NT2/D1 (cell line): ENCODE results near the gene PRPF40A.

Source experiments
- DNase-seq: peaks from one replicate; pipeline ENCODE4 v3.0.0-alpha.2; 2011; ENCODE audit warnings: low read depth, low spot score
- H3K27me3 ChIP-seq: 2 replicates; pipeline ENCODE4 v1.6.0; 2011; ENCODE audit warnings: mild to moderate bottlenecking; ENCODE audit not compliant: insufficient read length, insufficient read depth
- H3K36me3 ChIP-seq: 2 replicates; pipeline ENCODE4 v1.6.1; 2011; ENCODE audit warnings: mild to moderate bottlenecking, low read length, mixed read lengths; ENCODE audit not compliant: insufficient read depth, insufficient read length
- H3K4me1 ChIP-seq: 2 replicates; pipeline ENCODE4 v1.5.1; 2011; ENCODE audit not compliant: insufficient read depth, insufficient read length
- H3K4me3 ChIP-seq: 2 replicates; pipeline ENCODE4 v1.5.1; 2011; ENCODE audit warnings: low read depth; ENCODE audit not compliant: insufficient read length
- H3K9ac ChIP-seq: 2 replicates; pipeline ENCODE4 v1.6.0; 2011; ENCODE audit warnings: low read depth; ENCODE audit not compliant: insufficient read length
- H3K9me3 ChIP-seq: 2 replicates; pipeline ENCODE4 v1.5.1; 2011; ENCODE audit warnings: mild to moderate bottlenecking, low read length; ENCODE audit not compliant: insufficient read depth
- SUZ12 ChIP-seq: IDR thresholded peaks from 2 replicates; pipeline ENCODE4 v1.6.1; 2011; ENCODE audit not compliant: insufficient read length, insufficient read depth; ENCODE audit errors: extremely low read depth
- YY1 ChIP-seq: IDR thresholded peaks from 2 replicates; pipeline ENCODE4 v1.6.1; 2011; ENCODE audit not compliant: insufficient read length, insufficient read depth
- ZNF274 ChIP-seq: IDR thresholded peaks from 2 replicates; pipeline ENCODE4 v1.6.1; 2011; ENCODE audit warnings: mild to moderate bottlenecking, low read depth, low read length

The PRPF40A gene

DNA sequence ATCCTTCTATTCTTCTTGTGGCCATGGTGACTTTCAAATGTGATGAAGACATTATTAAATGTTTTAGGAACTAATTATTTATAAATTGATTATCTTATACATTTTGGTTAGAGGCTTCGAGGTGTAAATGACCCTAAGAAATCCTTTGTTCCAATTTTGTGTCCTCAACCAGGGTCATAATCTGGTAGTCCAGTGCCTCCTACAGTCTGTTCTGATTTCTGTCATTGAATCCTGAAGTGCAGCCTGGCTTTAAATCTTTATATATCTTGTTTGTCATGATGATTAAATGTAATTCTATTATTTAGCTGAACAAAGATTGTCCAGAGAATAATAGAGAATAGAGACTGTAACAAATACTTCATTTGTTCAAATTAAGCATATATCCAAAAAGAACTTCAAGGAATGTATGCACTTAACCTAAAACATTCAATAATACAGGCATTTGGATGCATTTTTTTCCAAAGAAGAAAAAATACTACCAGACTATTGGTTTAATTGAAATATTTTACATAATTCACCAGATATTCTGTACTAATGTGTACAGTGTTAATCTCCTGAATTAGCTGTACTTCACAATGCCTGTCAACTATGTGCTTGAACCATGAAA lies 89.8 kb downstream of the PRPF40A start:
- TF ChIP-seq YY1 (no peak), ZNF274 (no peak)
- Histone ChIP-seq H3K9me3 (no peaks in the 10 kb centered on the region), H3K4me3 (no peak overlapping the region), H3K9ac (no peak overlapping the region), H3K4me1 (no peaks in the 10 kb centered on the region), H3K27me3 (no peaks in the 10 kb centered on the region), H3K36me3 (peaks cover 35% of the 10 kb centered on the region)
- DNase-seq = no peak

DNA sequence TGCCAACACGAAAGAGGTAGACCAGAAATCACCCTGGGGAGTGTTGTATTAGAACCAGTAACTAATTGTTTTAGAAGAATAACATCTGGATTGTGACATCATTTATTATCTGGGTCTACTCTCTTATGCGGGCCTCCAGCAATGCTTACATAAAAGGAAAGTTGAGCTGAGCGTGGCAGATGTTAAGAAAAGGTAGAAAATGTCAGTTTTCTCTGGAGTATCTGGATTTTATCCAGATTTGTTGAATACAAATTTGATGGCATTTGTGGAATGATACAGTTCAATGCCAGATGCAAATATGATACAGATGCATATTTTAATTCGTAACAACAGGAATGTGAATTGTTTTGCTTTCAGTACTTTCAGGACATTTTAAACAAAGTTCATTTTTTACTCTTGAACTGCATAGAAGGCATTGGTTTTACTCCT lies 90.3 kb downstream of the PRPF40A start:
- TF ChIP-seq YY1 (no peak), SUZ12 (no peak), ZNF274 (no peak)
- Histone ChIP-seq H3K4me1 (no peaks in the 10 kb centered on the region), H3K36me3 (peaks cover 37% of the 10 kb centered on the region), H3K27me3 (no peaks in the 10 kb centered on the region), H3K9me3 (no peaks in the 10 kb centered on the region), H3K9ac (no peak overlapping the region), H3K4me3 (no peak overlapping the region)
- no peak for DNase-seq

DNA sequence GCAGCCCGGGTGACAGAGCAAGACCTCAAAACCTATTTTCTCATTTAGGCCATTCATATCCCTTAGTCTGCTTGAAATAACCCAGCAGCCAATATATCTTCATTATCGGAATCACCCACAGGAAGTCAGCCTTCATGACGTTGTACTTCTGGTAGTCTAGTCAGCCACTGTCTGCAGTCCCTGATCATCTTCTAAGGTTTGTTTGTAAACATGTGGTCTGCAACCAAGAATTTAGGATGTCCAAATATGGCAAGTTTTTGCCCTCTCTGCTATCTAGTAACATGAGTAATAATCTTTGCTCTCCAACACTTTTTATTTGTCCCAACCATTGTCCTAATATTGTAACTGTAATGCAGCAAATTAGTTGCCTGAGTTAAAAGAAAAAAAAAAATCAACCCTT lies 92.5 kb downstream of the PRPF40A start:
- no peak overlapping the region for H3K4me3 ChIP-seq
- no peaks in the 10 kb centered on the region for H3K4me1 ChIP-seq
- DNase-seq = no peak
- peaks cover 44% of the 10 kb centered on the region for H3K36me3 ChIP-seq
- no peak overlapping the region for H3K9ac ChIP-seq
- TF ChIP-seq SUZ12 (no peak), ZNF274 (no peak), YY1 (no peak)
- H3K27me3 ChIP-seq = no peaks in the 10 kb centered on the region
- H3K9me3 ChIP-seq = no peaks in the 10 kb centered on the region

DNA sequence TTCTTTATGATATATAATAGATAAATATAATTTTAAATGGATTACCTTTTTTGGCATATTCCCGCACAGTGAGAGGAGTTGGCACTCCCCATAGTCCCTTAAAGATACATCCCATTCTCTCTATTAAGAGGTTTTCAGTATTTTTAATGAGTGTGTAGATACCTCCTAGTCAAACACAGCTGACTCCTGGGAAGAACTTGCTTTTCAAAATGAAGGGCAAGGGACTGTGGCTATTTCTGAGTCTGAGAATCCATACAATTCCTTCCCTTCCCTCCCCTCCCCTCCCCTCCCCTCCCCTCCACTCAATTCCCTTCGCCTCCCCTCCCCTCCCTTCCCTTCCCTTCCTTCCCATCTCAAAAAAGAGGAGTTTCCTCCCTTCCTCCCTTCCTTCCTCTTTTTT lies 93.5 kb downstream of the PRPF40A start:
- no peak for DNase-seq
- Histone ChIP-seq H3K9me3 (no peaks in the 10 kb centered on the region), H3K4me1 (no peaks in the 10 kb centered on the region), H3K36me3 (peaks cover 50% of the 10 kb centered on the region), H3K4me3 (no peak overlapping the region), H3K27me3 (no peaks in the 10 kb centered on the region), H3K9ac (no peak overlapping the region)
- no peak for TF ChIP-seq YY1
- TF ChIP-seq ZNF274 = no peak
- TF ChIP-seq SUZ12 = no peak

DNA sequence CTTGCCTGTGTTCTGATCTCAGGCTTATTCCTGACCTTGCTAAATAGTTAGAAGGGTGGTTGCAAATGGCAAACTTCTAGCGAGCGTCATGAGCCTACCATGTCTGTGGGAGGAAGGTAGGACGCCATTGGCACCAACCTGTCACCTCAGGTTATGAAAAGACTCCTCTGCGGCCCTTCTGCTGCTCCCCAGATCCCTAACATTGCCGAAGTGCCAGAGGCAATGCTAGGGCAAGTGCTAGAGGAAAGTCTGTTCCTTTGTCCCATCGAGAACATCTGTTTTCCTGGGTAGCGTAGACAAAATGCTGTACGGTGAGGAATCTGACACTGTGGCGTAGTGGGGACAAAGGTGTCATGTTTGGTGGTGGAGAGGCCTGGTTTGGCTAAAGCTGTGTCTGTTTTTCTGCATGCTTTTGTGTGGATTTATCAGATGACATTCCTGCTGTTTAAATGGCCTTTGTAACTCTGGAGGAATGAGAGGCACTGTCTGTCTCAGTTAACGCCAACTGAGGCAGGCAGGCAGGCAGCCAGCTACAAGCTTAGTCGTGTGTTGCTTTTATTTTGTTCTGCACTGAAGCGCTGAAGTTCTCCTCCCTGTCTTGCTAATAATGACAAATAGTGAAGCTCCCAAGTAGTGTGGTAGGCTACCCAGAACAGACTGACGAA lies 94.1 kb downstream of the PRPF40A start:
- H3K9me3 ChIP-seq = no peaks in the 10 kb centered on the region
- H3K36me3 ChIP-seq = peaks cover 51% of the 10 kb centered on the region
- H3K4me3 ChIP-seq = no peak overlapping the region
- H3K27me3 ChIP-seq = no peaks in the 10 kb centered on the region
- H3K4me1 ChIP-seq = no peaks in the 10 kb centered on the region
- TF ChIP-seq SUZ12 = no peak
- TF ChIP-seq ZNF274 = no peak
- no peak for TF ChIP-seq YY1
- no peak for DNase-seq
- no peak overlapping the region for H3K9ac ChIP-seq

DNA sequence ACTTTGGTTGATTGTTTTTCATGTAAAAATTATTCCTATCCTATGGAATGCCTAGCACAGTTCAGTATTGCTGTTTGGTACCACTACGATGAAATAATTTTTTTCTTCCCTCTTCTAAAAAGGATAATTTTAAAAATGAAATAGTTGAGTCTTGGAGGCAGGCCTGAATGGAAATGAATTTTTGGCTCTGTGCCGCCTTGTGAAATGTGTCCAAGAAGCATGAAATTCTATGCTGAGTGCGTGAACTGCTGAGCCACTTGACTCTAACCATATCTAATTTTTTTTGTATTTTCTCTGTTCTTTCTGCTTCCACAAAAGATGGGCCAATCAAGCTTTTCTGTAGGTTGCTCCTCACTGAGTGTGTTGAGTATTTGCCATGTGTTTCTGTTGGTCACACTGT lies 95.0 kb downstream of the PRPF40A start:
- no peaks in the 10 kb centered on the region for H3K9me3 ChIP-seq
- TF ChIP-seq ZNF274 = no peak
- TF ChIP-seq SUZ12 = no peak
- no peak for TF ChIP-seq YY1
- no peak for DNase-seq
- H3K4me3 ChIP-seq = no peak overlapping the region
- no peaks in the 10 kb centered on the region for H3K27me3 ChIP-seq
- no peak overlapping the region for H3K9ac ChIP-seq
- H3K36me3 ChIP-seq = peaks cover 56% of the 10 kb centered on the region
- H3K4me1 ChIP-seq = no peaks in the 10 kb centered on the region

DNA sequence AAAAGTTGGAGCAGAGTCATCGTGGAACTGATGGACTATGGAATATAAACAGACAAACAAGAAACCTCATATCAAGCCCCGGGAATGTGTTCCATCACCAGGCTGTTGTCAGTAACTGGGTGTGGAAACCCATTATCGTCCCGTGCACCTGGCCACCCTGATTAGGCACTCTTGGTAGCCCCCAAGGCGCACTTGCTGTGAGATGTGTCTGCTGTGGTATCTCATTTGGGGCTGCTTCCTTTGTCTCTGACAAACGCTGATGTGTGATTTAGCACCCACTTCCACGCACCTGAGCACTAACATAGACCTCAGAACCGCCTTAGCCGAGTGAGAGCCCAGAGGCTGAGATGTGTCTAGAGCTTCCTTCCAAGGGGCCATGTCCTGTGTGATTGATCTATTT lies 96.3 kb downstream of the PRPF40A start:
- Histone ChIP-seq H3K9ac (no peak overlapping the region), H3K4me1 (no peaks in the 10 kb centered on the region), H3K4me3 (no peak overlapping the region), H3K36me3 (peaks cover 64% of the 10 kb centered on the region), H3K27me3 (no peaks in the 10 kb centered on the region), H3K9me3 (no peaks in the 10 kb centered on the region)
- DNase-seq = no peak
- TF ChIP-seq YY1 (no peak), SUZ12 (no peak), ZNF274 (no peak)
